Thyroid gland (tissue), 4 donors: ENCODE results near the gene PAPPA2.

Experiments used
- CTCF ChIP-seq, 6 experiments: fragments of 200-600 bp in 3 of 6; fragments of 450-650 bp in 3 of 6; sonication (generic) in 3 of 6; IDR thresholded peaks; one replicate each; pipeline ENCODE4 v1.5.1; 2016 to 2019; ENCODE audit warnings: antibody characterized with exemption in 6 of 6, mild to moderate bottlenecking in 2 of 6, inconsistent platforms in 1 of 6, moderate library complexity in 1 of 6
- POLR2A ChIP-seq, 2 donors: fragments of 450-650 bp; IDR thresholded peaks; one replicate each; pipeline ENCODE4 v1.6.1; 2017; ENCODE audit warnings: antibody characterized with exemption in 2 of 2, mild to moderate bottlenecking in 2 of 2, moderate library complexity in 1 of 2

DNA sequence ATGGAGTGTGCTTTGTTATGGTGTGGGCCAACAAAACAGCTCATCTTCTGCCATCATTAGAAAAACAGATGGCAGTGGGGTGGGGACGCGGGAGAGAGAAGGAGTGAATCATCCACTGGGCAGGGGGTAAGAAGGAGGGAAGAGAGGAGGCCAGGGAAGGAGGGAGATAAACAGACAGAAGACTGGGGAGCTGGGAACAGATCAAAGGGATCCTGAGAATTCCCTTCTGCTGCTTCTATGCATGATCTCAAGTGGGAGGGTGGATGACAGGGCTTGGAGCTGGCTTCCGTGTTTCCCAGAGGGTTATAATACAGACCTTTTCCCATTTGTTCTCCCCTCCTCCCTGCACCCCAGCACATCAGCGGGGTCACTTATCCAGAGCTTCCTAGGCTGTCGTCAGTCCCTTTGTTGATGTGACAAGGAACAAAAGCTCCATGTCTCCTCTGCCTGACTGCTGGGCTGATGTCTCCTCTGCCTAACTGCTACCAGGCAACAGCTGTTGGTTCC is 338.6 kb downstream of the PAPPA2 start:
- no peak for TF ChIP-seq CTCF (IDR thresholded peaks at IDR 0.05)
- TF ChIP-seq POLR2A (IDR thresholded peaks at IDR 0.05): no peak
